Activated CD4-positive, alpha-beta memory T cell treated with anti-CD3 and anti-CD28 coated beads for 36 hours (primary cell): ENCODE measurements around the gene PDE6G. TPM values are rescaled to one million over a fixed set of nuclear protein-coding genes. Genes with fewer than 3 reads are reported as not detected.

ENCODE experiments used
- CTCF ChIA-PET: fragments of 350-600 bp; sonication (Branson Sonifier 250); formaldehyde crosslinking; loops from one replicate; lab custom pipeline; 2021; ENCODE audit warnings: antibody characterized with exemption, inconsistent platforms; lab: Charles Lee
- POLR2A ChIA-PET: fragments of 350-600 bp; sonication (Branson Sonifier 250); formaldehyde crosslinking; loops from one replicate; lab custom pipeline; 2021; ENCODE audit warnings: antibody characterized with exemption; lab: Charles Lee
- DNase-seq: peaks from one replicate; pipeline ENCODE4 v3.0.0-alpha.2; 2020
- H3K27ac Mint-ChIP-seq: one replicate; pipeline ENCODE4 v1.8.0; 2021; ENCODE audit warnings: mixed read lengths
- H3K27me3 Mint-ChIP-seq: one replicate; pipeline ENCODE4 v1.8.0; 2021; ENCODE audit warnings: mixed read lengths
- H3K36me3 Mint-ChIP-seq: one replicate; pipeline ENCODE4 v1.8.0; 2021; ENCODE audit warnings: mixed read lengths
- H3K4me1 Mint-ChIP-seq: one replicate; pipeline ENCODE4 v1.8.0; 2021; ENCODE audit warnings: low read depth, mixed read lengths
- H3K4me3 Mint-ChIP-seq: one replicate; pipeline ENCODE4 v1.8.0; 2021; ENCODE audit warnings: mild to moderate bottlenecking, mixed read lengths
- H3K9me3 Mint-ChIP-seq: one replicate; pipeline ENCODE4 v1.8.0; 2021; ENCODE audit warnings: mixed read lengths
- intact Hi-C: fragments of 100-400 bp; cut with micrococcal nuclease; formaldehyde crosslinking; loops from one replicate; pipeline ENCODE4 v1.15.1; 2023
- total RNA-seq, 2 experiments: library from RNA; stranded (reverse); gene quantifications; one replicate each; pipeline ENCODE4 v1.2.3, GENCODE V29; 2021

The PDE6G gene
- 1 to 10 TPM; 1.1 to 1.5 TPM for total RNA-seq

DNA sequence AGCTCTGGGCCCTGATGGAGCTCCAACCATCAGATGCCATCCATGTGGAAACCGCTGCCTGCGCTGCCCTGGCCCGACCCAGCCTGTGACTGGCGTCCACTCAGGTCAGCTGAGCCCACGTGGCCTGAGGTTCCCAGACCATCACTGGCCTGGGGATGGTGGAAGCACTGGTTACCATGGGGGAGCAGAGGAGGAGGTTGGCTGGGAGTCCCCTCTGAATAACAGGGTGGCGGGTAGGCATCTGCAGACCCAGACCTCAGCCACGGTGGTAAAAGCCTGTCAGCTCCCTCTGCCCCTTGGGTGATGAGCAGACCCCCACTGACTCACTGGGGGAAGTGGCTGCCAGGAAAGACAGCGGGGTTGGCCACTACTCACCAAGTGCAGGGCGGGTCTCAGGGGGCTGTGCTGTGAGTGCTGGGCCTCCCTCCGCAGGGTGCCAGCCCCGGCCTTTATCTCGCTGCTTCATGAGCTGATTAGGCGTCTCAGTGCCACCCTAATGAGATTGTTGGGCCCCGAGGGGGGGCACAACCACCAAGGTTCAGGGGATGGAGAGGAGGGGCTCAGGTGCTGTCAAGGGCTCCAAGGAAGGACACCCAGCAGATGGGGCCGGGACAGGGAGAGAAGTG lies at the start of gene PDE6G:
TSS of gene PDE6G (minus strand) at position 425 of the 626 bp plus-strand sequence. CDS start 3,237 bp downstream, outside the sequence.
- POLR2A ChIA-PET = no interaction called here
- no peak within 1 kb of the TSS for H3K4me3 Mint-ChIP-seq
- intact Hi-C loops = no loop called here

DNA sequence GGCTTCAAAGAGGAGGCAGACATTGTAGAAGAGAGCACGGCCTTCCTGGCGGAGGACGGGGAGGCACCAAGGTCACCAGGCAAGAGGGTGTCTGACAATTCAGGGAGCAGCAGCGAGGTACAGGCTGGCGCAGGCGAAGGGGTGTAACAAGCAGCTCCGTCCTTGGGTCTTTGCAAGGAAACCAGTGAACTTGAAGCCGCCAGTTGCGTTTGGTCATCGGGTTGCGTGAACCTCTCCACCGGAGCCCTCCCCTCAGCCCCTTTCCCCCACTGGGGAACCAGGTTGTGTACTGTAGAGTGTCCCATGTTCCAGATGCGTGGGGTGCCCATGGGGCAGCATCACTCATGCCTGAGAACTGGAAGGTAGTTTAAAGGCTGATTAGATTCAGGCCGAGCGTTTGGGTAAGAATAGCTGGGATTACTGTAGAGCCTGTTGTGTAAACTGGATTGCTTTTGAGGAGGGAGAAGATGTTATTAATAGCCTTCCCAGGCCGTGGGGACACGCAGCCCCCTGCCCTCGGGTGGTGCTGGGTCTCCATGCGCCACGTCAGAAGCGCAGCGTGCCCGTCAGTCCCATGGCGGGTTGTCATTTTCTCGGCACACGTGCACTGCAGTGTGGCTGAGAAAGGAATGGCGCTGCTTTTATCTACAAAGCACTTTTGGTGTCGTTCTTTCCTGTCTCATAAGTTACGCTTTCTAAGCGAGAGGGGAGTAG lies 49.3 kb upstream of the PDE6G start:
- peak overlapping the region; percentile 39 for H3K4me3 Mint-ChIP-seq
- no peaks in the 10 kb centered on the region for H3K27me3 Mint-ChIP-seq
- peaks cover 33% of the 10 kb centered on the region for H3K36me3 Mint-ChIP-seq
- no peaks in the 10 kb centered on the region for H3K9me3 Mint-ChIP-seq
- intact Hi-C loops = no loop called here
- peaks cover 30% of the 10 kb centered on the region for H3K4me1 Mint-ChIP-seq
- CTCF ChIA-PET = no interaction called here
- no peak for DNase-seq
- POLR2A ChIA-PET = interaction anchor here (0.6 to 5.5 kb wide), 2 partner anchors 22 to 417 kb away, joined by 3 to 54 read pairs; partner anchors contain the start of genes ARL16 and HGS
- peak overlapping the region; percentile 24 for H3K27ac Mint-ChIP-seq

More for the DNA sequence above, at the start of gene PDE6G:
- Mint-ChIP-seq H3K27ac (no peak within 1 kb of the TSS), H3K27me3 (peaks cover 11% of the 10 kb centered on the region), H3K36me3 (no peaks in the 10 kb centered on the region), H3K4me1 (peaks cover 11% of the 10 kb centered on the region), H3K9me3 (no peaks in the 10 kb centered on the region)
- CTCF ChIA-PET = no interaction called here
- DNase-seq = no peak

DNA sequence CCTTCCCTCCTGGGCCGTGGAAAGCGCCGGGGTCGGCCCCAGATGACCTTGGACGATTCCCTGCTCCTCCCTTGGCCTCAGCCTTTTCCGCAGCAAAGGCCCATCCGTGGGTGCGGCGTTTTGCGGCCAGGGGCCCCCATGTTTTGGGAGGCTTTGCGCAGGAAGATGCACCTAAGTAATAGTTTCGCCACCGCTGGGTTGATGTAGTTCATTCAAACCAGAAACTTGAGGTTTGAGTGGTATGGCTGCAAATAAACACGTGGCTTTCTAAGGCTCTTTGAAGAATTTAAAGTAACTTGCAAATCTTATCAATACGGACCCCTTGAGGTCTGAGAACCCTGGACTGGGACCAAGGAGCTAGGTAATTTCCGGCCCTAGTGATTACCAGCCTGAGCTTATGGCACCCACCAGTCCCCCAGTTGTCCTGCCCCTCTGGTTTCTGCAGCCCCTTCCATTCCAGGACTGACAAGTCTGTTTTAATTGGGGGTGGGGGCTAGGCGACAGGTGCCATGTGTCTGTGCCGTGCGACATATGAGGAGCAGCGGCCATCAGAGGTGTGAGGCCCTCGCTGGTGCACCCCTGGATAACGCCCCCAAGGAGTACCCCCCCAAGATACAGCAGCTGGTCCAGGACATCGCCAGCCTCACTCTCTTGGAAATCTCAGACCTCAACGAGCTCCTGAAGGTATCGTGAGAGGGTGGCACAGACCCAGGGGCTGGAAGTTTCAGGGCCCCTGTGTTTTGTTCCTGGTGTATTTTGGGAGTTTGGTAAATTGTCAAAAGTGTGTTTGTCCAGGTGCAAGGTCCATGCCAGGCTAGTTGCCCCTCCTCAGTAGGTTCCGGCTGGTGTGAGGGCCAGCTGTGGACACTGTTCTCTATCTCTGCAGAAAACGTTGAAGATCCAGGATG lies 47.7 kb upstream of the PDE6G start:
- ChIA-PET POLR2A (interaction anchor here (0.6 to 5.5 kb wide), 15 partner anchors 7 to 395 kb away, joined by 3 to 54 read pairs (median 4); partner anchors contain the start of genes ARL16, HGS, MCRIP1 and P4HB), CTCF (interaction anchor here (0.7 to 2.3 kb wide), 5 partner anchors 9 to 256 kb away, joined by 3 to 13 read pairs (median 4); partner anchors contain the start of genes ARL16 and HGS)
- intact Hi-C loops = loop anchor here (1.0 to 2.0 kb wide), 2 partner anchors 8 to 19 kb away; partner anchors contain the start of genes HGS and SLC25A10
- Mint-ChIP-seq H3K9me3 (no peaks in the 10 kb centered on the region), H3K4me1 (peaks cover 27% of the 10 kb centered on the region), H3K36me3 (peaks cover 36% of the 10 kb centered on the region), H3K27me3 (no peaks in the 10 kb centered on the region), H3K4me3 (peak overlapping the region; percentile 79), H3K27ac (peak overlapping the region; percentile 69)
- peak; percentile 33 for DNase-seq

DNA sequence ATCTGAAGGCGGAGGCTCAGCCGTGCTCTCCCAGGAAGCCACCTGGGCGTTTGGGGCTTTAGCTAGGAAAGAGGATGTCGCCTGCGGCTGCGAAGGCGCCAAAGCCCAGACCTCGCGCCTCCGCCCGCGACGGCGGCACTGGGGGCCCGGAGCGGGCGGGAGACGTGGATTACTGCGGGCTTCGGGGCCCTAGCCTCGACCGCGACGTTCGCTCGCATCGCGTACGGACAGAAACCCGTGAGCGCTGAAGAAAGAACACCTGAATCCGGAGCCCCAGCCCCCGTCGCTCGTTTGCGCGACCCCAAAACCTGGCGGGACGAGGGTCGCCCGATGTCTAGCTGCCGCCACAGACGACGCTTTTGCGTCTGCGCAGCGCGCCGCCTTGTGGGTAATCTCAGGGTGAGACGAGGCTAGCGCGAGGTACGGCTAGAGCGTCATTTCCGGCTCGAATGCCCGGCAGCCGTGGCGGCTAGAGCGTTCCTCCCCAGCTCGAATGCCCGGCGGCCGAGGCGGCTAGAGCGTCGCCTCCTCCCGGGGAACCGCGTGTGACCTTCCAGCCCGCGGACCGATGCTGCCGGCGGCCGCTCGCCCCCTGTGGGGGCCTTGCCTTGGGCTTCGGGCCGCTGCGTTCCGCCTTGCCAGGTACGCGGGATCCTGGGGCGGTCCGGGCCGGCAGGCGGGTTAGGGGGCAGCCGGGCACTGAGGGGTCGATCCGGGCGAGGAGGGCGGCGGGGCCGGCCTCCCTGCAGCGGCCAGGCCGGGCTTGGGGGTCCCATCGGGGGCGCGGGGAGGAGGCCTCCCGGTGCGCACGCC lies 46.8 kb upstream of the PDE6G start, which contains the start of gene MRPL12:
TSS of gene MRPL12 (plus strand) at position 434 of the 813 bp plus-strand sequence. CDS start at position 569, 135 bp downstream.
- Mint-ChIP-seq H3K36me3 (peaks cover 40% of the 10 kb centered on the region), H3K4me3 (peak within 1 kb of the TSS; percentile 94), H3K27ac (peak within 1 kb of the TSS; percentile 92), H3K9me3 (no peaks in the 10 kb centered on the region), H3K27me3 (no peaks in the 10 kb centered on the region), H3K4me1 (peaks cover 31% of the 10 kb centered on the region)
- DNase-seq = peak; percentile 93
- CTCF ChIA-PET = interaction anchor here (1.0 to 2.3 kb wide), 4 partner anchors 10 to 256 kb away, joined by 3 to 13 read pairs (median 6); partner anchors contain the start of genes ARL16 and HGS
- intact Hi-C loops = loop anchor here (1.0 to 2.0 kb wide), 2 partner anchors 9 to 18 kb away; partner anchors contain the start of genes HGS and SLC25A10
- POLR2A ChIA-PET = interaction anchor here (1.0 to 5.5 kb wide), 13 partner anchors 8 to 395 kb away, joined by 3 to 54 read pairs (median 4); partner anchors contain the start of genes ARL16, HGS, MCRIP1 and P4HB

DNA sequence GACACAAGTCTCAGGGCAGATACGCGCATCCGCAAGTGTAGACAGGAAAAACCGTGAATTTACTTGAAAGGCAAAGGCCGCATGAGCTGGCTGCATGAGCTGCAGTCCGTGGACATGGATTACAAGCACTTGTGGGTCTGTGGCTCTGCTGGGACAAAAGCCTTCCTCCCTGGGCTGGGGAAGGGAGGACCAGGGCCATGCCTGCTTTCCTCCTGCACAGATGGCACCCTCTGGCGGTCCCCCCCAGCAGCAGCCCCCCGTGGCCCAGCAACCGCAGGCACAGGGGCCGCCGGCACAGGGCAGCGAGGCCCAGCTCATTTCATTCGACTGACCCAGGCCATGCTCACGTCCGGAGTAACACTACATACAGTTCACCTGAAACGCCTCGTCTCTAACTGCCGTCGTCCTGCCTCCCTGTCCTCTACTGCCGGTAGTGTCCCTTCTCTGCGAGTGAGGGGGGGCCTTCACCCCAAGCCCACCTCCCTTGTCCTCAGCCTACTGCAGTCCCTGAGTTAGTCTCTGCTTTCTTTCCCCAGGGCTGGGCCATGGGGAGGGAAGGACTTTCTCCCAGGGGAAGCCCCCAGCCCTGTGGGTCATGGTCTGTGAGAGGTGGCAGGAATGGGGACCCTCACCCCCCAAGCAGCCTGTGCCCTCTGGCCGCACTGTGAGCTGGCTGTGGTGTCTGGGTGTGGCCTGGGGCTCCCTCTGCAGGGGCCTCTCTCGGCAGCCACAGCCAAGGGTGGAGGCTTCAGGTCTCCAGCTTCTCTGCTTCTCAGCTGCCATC lies 45.1 kb upstream of the PDE6G start:
- Mint-ChIP-seq H3K4me3 (peak overlapping the region; percentile 94), H3K9me3 (no peaks in the 10 kb centered on the region), H3K36me3 (peaks cover 36% of the 10 kb centered on the region), H3K27me3 (no peaks in the 10 kb centered on the region), H3K4me1 (peaks cover 31% of the 10 kb centered on the region), H3K27ac (peak overlapping the region; percentile 92)
- ChIA-PET CTCF (interaction anchor here (0.7 to 2.3 kb wide), 6 partner anchors 10 to 168 kb away, joined by 3 to 13 read pairs (median 3); partner anchors contain the start of genes ARL16 and HGS), POLR2A (interaction anchor here (0.7 to 5.5 kb wide), 5 partner anchors 8 to 173 kb away, joined by 3 to 54 read pairs (median 8); partner anchors contain the start of genes ARL16 and HGS)
- intact Hi-C loops = loop anchor here (2.0 kb wide), 1 partner anchor 17 kb away; the partner anchor contains the start of gene HGS
- DNase-seq = peak; percentile 42

DNA sequence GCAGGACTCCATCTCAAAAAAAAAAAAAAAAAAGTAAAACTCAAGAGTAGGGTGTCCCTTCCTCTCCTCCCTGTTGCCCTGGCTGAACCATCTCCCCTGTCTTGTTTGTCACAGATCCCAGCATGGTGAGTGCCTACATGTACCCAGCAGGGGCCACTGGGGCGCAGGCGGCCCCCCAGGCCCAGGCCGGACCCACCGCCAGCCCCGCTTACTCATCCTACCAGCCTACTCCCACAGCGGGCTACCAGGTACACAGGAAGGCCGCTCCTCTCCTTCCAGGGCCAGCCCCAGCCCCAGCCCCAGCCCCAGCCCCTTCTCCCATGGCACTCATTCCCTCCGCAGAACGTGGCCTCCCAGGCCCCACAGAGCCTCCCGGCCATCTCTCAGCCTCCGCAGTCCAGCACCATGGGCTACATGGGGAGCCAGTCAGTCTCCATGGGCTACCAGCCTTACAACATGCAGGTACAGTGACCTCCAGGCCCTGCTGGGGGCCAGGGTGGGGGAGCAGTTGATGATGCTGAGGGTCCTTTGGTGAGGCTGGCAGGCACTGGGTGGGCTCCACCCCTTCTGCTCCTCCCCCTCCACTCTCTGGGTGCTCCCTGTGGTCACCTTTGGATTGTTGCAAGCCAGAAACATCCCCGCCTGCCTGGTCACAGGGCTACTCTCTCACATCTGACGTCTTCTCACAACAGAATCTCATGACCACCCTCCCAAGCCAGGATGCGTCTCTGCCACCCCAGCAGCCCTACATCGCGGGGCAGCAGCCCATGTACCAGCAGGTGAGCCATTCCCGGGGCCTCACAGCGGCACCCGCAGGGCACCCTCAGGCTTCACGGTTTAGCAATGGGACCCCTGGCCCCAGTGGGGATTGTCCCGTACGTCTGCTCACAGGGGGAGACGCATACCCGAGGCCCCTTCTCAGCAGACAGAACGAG lies 44.3 kb upstream of the PDE6G start:
- Mint-ChIP-seq H3K27me3 (no peaks in the 10 kb centered on the region), H3K27ac (no peak overlapping the region), H3K9me3 (no peaks in the 10 kb centered on the region), H3K4me3 (no peak overlapping the region), H3K4me1 (peaks cover 31% of the 10 kb centered on the region), H3K36me3 (peaks cover 33% of the 10 kb centered on the region)
- intact Hi-C loops = no loop called here
- POLR2A ChIA-PET = interaction anchor here (1.6 to 5.5 kb wide), 2 partner anchors 17 to 174 kb away, joined by 3 to 54 read pairs; partner anchors contain the start of genes ARL16 and HGS
- no peak for DNase-seq
- CTCF ChIA-PET = interaction anchor here (1.2 to 1.5 kb wide), 2 partner anchors 11 to 25 kb away, joined by 3 read pairs; no protein-coding TSS in a partner anchor

DNA sequence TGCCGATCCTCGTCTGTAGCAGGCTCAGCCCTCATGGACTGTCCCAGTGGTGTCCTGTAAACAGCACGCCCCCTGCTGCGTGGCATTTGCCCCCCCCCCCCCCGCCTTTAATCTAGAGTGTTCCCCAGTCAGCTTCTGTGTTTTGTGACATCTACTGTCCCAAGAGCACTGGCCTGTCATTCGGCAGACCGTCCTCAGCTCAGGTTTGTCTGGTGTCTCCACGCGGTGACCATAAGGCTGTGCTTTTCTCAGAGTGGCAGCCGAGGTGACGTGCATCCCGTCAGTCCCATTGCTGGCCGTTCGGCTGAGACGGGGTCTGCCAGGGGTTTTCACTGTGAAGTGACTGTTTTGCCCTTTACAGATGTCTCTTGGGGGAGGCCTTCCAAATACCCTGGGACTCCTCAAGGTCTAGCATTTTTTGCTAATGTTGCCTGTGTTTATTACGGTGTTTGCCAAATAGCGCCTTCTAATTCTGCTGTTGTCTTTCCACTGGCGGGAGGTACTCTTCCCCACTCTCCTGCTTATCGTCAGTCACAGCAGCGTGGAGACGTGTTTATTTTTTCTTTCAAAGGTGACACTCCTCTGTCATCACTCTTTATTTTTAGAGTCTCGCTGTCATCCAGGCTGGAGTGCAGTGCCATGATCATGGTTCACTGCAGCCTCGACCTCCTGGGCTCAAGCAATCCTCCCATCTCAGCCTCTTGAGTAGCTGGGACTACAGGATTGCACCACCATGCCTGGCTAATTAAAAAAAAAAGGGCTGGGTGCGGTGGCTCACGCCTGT lies 41.1 kb upstream of the PDE6G start:
- Mint-ChIP-seq H3K9me3 (no peaks in the 10 kb centered on the region), H3K36me3 (peaks cover 22% of the 10 kb centered on the region), H3K4me3 (no peak overlapping the region), H3K27ac (no peak overlapping the region), H3K4me1 (peaks cover 22% of the 10 kb centered on the region), H3K27me3 (no peaks in the 10 kb centered on the region)
- no peak for DNase-seq
- intact Hi-C loops = no loop called here
- ChIA-PET POLR2A (no interaction called here), CTCF (no interaction called here)

DNA sequence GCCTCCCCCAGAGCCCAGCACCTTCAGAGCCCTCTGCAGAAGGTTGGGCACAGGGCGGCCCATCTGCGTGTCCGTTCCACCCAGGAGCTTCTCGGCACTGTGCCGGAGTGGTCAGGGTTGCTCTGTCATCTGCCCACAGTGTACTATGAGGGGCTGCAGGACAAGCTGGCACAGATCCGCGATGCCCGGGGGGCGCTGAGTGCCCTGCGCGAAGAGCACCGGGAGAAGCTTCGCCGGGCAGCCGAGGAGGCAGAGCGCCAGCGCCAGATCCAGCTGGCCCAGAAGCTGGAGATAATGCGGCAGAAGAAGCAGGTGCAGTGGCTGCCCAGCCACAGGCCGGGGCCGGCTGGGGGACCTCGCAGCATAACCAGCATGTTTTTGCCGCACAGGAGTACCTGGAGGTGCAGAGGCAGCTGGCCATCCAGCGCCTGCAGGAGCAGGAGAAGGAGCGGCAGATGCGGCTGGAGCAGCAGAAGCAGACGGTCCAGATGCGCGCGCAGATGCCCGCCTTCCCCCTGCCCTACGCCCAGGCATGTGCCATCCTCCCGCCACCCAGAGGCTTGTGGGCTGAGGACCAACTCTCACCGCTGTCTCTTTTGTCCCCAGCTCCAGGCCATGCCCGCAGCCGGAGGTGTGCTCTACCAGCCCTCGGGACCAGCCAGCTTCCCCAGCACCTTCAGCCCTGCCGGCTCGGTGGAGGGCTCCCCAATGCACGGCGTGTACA lies 40.0 kb upstream of the PDE6G start:
- Mint-ChIP-seq H3K27me3 (no peaks in the 10 kb centered on the region), H3K4me3 (no peak overlapping the region), H3K36me3 (peaks cover 23% of the 10 kb centered on the region), H3K9me3 (no peaks in the 10 kb centered on the region), H3K4me1 (peaks cover 13% of the 10 kb centered on the region), H3K27ac (no peak overlapping the region)
- POLR2A ChIA-PET = interaction anchor here (1.5 kb wide), 1 partner anchor 12 kb away, joined by 5 read pairs; no protein-coding TSS in a partner anchor
- intact Hi-C loops = no loop called here
- CTCF ChIA-PET = interaction anchor here (1.0 kb wide), 1 partner anchor 10 kb away, joined by 3 read pairs; no protein-coding TSS in a partner anchor
- DNase-seq = no peak
